ENCODE measurements around the gene MYB.

The MYB gene

GRCh38 chr6:135204951-135205350, 23.8 kb downstream of the MYB start:
- CTCF ChIA-PET: interaction anchor here (0.7 to 1.0 kb wide), 2 partner anchors 219 to 242 kb away, joined by 3 to 4 read pairs; no protein-coding TSS in a partner anchor
- H3K36me3 ChIP-seq (ENCODE audit: control insufficient read depth in 2 of 2, insufficient read depth in 1 of 2, low read length in 2 of 2): peaks cover 3 to 9% of the 10 kb centered on the region in 2 experiments; a peak in 2 of 3 replicates

DNA sequence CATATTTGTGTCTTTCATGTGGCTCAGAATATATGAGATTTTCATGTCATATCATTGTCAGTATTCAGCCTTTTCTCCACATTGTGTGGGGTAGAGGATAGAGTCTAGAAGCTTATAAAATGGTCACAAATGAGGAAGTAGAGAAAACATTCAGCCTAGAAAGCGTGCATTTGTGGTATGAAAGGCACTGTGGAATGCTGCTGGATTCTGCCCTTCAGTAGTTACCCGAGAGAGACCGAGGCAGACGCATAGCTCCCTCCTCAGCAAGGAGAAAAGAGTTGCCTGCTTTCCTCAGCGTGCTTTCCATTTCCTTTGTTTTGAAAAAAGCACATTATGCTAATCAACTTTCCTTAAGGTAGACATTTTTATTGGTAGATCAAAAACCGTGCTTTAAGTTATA, 28.7 kb downstream of the MYB start:
- ChIA-PET POLR2A (no interaction called here), CTCF (interaction anchor here (0.7 kb wide), 1 partner anchor 28 kb away, joined by 3 read pairs; no protein-coding TSS in a partner anchor)
- peaks cover 0 to 3% of the 10 kb centered on the region in 2 experiments; a peak in 1 of 3 replicates for H3K36me3 ChIP-seq (ENCODE audit: control insufficient read depth in 2 of 2, insufficient read depth in 1 of 2, low read length in 2 of 2)
- H3K9me3 ChIP-seq (ENCODE audit: control insufficient read depth, insufficient read depth, low read depth, low read length): no peaks in the 10 kb centered on the region
- no peak for TF ChIP-seq ZNF398 (tag by site-specific recombination; IDR thresholded peaks at IDR 0.05)
- TF ChIP-seq ZNF501 (tag by site-specific recombination; IDR thresholded peaks at IDR 0.05): no peak
- no peak for TF ChIP-seq GLIS2 (tag by site-specific recombination; IDR thresholded peaks at IDR 0.05)
- H3K27ac ChIP-seq (ENCODE audit: extremely low read depth, low read depth, low read length): no peak overlapping the region
- H3K4me1 ChIP-seq (ENCODE audit: control insufficient read depth, insufficient read depth, low read length): peaks cover 11% of the 10 kb centered on the region; the same call in 1 of the 2 replicates
- H3K4me3 ChIP-seq (ENCODE audit: low read depth, low read length): no peak overlapping the region

More at GRCh38 chr6:135204951-135205350, 23.8 kb downstream of the MYB start:
- TF ChIP-seq ZNF248 (tag by site-specific recombination; IDR thresholded peaks at IDR 0.05) (no peak), ZFP41 (tag by site-specific recombination; IDR thresholded peaks at IDR 0.05; ENCODE audit: borderline replicate concordance) (no peak), ZNF510 (tag by site-specific recombination; IDR thresholded peaks at IDR 0.05; ENCODE audit: insufficient replicate concordance) (no peak), TCF7L2 (IDR thresholded peaks at IDR 0.05; ENCODE audit: borderline replicate concordance, low read depth, low read length) (no peak), ZNF791 (tag by site-specific recombination; IDR thresholded peaks at IDR 0.05) (no peak)
- POLR2A ChIA-PET: no interaction called here
- Histone ChIP-seq H3K4me3 (ENCODE audit: low read depth, low read length) (no peak overlapping the region), H3K9me3 (ENCODE audit: control insufficient read depth, insufficient read depth, low read depth, low read length) (no peaks in the 10 kb centered on the region), H3K4me1 (ENCODE audit: control insufficient read depth, insufficient read depth, low read length) (no peaks in the 10 kb centered on the region), H3K27ac (ENCODE audit: extremely low read depth, low read depth, low read length) (no peak overlapping the region)

GRCh38 chr6:135210632-135211305, 29.7 kb downstream of the MYB start:
- no peak overlapping the region for H3K27ac ChIP-seq (ENCODE audit: extremely low read depth, low read depth, low read length)
- ChIA-PET CTCF (no interaction called here), POLR2A (no interaction called here)
- peaks cover 0 to 3% of the 10 kb centered on the region in 2 experiments; a peak in 1 of 3 replicates for H3K36me3 ChIP-seq (ENCODE audit: control insufficient read depth in 2 of 2, insufficient read depth in 1 of 2, low read length in 2 of 2)
- H3K4me1 ChIP-seq (ENCODE audit: control insufficient read depth, insufficient read depth, low read length): peaks cover 11% of the 10 kb centered on the region; the same call in 1 of the 2 replicates
- no peak overlapping the region for H3K4me3 ChIP-seq (ENCODE audit: low read depth, low read length)
- H3K9me3 ChIP-seq (ENCODE audit: control insufficient read depth, insufficient read depth, low read depth, low read length): no peaks in the 10 kb centered on the region
- TF ChIP-seq ZNF350 (tag by site-specific recombination; IDR thresholded peaks at IDR 0.05) (no peak), REPIN1 (tag by site-specific recombination; IDR thresholded peaks at IDR 0.05; ENCODE audit: low read depth) (no peak), ZNF473 (tag by site-specific recombination; IDR thresholded peaks at IDR 0.05) (no peak), ZNF692 (tag by site-specific recombination; IDR thresholded peaks at IDR 0.05) (no peak), ZNF645 (tag by site-specific recombination; IDR thresholded peaks at IDR 0.05) (no peak), ZNF600 (tag by site-specific recombination; IDR thresholded peaks at IDR 0.05) (no peak)

Measured in HEK293 (cell line).